ENCODE data around the gene E2F1. TPM values are rescaled to one million over a fixed set of nuclear protein-coding genes. Genes with fewer than 3 reads are reported as not detected.

The E2F1 gene
- total RNA-seq (13.3 TPM), polyA plus RNA-seq (3.3 TPM)
- long read RNA-seq, donor 1: 0 reads
- long read RNA-seq, donor 2, transcript E2F1-201 (7 exons, 2,503 nt): major isoform, 5 of 13 reads
- long read RNA-seq, donor 2, partial matches to known transcripts: 8 of 13 reads
- long read RNA-seq, donor 2, other reads (novel, unspliced or antisense): 0 of 13 reads
- long read RNA-seq, donor 3, transcript E2F1-201 (7 exons, 2,503 nt): major isoform, 6 of 6 reads
- long read RNA-seq, donor 3, partial matches to known transcripts: 0 of 6 reads
- long read RNA-seq, donor 3, other reads (novel, unspliced or antisense): 0 of 6 reads
- long read RNA-seq, donor 4, partial matches to known transcripts: 0 of 2 reads
- long read RNA-seq, donor 4, other reads (novel, unspliced or antisense): 0 of 2 reads
- long read RNA-seq, donor 5, transcript E2F1-201 (7 exons, 2,503 nt): major isoform, 8 of 8 reads
- long read RNA-seq, donor 5, partial matches to known transcripts: 0 of 8 reads
- long read RNA-seq, donor 5, other reads (novel, unspliced or antisense): 0 of 8 reads
- long read RNA-seq, donor 6, partial matches to known transcripts: 0 of 4 reads
- long read RNA-seq, donor 6, other reads (novel, unspliced or antisense): 0 of 4 reads
- long read RNA-seq, donor 7, partial matches to known transcripts: 0 of 4 reads
- long read RNA-seq, donor 7, other reads (novel, unspliced or antisense): 0 of 4 reads
- long read RNA-seq, donor 8, partial matches to known transcripts: 0 of 4 reads
- long read RNA-seq, donor 8, other reads (novel, unspliced or antisense): 0 of 4 reads
- long read RNA-seq, donor 9, partial matches to known transcripts: 6 of 7 reads
- long read RNA-seq, donor 9, other reads (novel, unspliced or antisense): 0 of 7 reads
- long read RNA-seq, donor 10, partial matches to known transcripts: 0 of 1 reads
- long read RNA-seq, donor 10, other reads (novel, unspliced or antisense): 0 of 1 reads

- Histone ChIP-seq H3K4me1 (ENCODE audit: control insufficient read depth in 2 of 2, insufficient read depth in 2 of 2, low read length in 2 of 2) (peaks cover 20 to 65% of the 10 kb centered on the region in 2 donors), H3K9me3 (ENCODE audit: control insufficient read depth in 2 of 2, insufficient read depth in 1 of 2, low read length in 1 of 2) (peaks cover 0 to 3% of the 10 kb centered on the region in 2 donors), H3K27me3 (ENCODE audit: control insufficient read depth in 2 of 2, insufficient read depth in 1 of 2, low read length in 1 of 2) (no peaks in the 10 kb centered on the region), H3K36me3 (ENCODE audit: control insufficient read depth in 2 of 2, insufficient read depth in 2 of 2, low read length in 1 of 2) (peaks cover 0 to 2% of the 10 kb centered on the region in 2 donors), H3K4me3 (ENCODE audit: low read length in 2 of 2) (peak within 1 kb of the TSS; percentile 62 to 68), H3K27ac (ENCODE audit: low read depth in 1 of 2, low read length in 1 of 2) (peak within 1 kb of the TSS in 1 of 2 donors; percentile 44)
- peak in 7 of 9 donors; percentile 62 to 94 (median 87) for DNase-seq (ENCODE audit: low read depth in 6 of 9, low spot score in 9 of 9)
- 2% methylated on average over 101 of the region's 101 CpGs for WGBS
Measured at GRCh38 chr20:33686100-33686983, at the start of gene E2F1. Gene E2F1 (minus strand): TSS chr20:33686385. CDS start chr20:33686264, 121 bp downstream.

- H3K9me3 ChIP-seq (ENCODE audit: control insufficient read depth in 2 of 2, insufficient read depth in 1 of 2, low read length in 1 of 2): peaks cover 4 to 22% of the 10 kb centered on the region in 2 donors
- H3K36me3 ChIP-seq (ENCODE audit: control insufficient read depth in 2 of 2, insufficient read depth in 2 of 2, low read length in 1 of 2): no peaks in the 10 kb centered on the region
- no peaks in the 10 kb centered on the region for H3K27me3 ChIP-seq (ENCODE audit: control insufficient read depth in 2 of 2, insufficient read depth in 1 of 2, low read length in 1 of 2)
- no peak overlapping the region for H3K4me3 ChIP-seq (ENCODE audit: low read length in 2 of 2)
- peak overlapping the region; percentile 54 to 56 for H3K27ac ChIP-seq (ENCODE audit: low read depth in 1 of 2, low read length in 1 of 2)
- DNase-seq (ENCODE audit: low read depth in 6 of 9, low spot score in 9 of 9): peak in 1 of 9 donors; percentile 35
- peaks cover 3 to 28% of the 10 kb centered on the region in 2 donors for H3K4me1 ChIP-seq (ENCODE audit: control insufficient read depth in 2 of 2, insufficient read depth in 2 of 2, low read length in 2 of 2)
- WGBS: 66% methylated on average over 6 of the region's 6 CpGs
Measured at GRCh38 chr20:33733654-33734576, 47.7 kb upstream of the E2F1 start.

- Histone ChIP-seq H3K4me3 (ENCODE audit: low read length in 2 of 2) (peak overlapping the region; percentile 61 to 63), H3K9me3 (ENCODE audit: control insufficient read depth in 2 of 2, insufficient read depth in 1 of 2, low read length in 1 of 2) (peaks cover 4 to 16% of the 10 kb centered on the region in 2 donors), H3K4me1 (ENCODE audit: control insufficient read depth in 2 of 2, insufficient read depth in 2 of 2, low read length in 2 of 2) (peaks cover 3 to 28% of the 10 kb centered on the region in 2 donors), H3K27ac (ENCODE audit: low read depth in 1 of 2, low read length in 1 of 2) (peak overlapping the region; percentile 94 to 96), H3K27me3 (ENCODE audit: control insufficient read depth in 2 of 2, insufficient read depth in 1 of 2, low read length in 1 of 2) (no peaks in the 10 kb centered on the region), H3K36me3 (ENCODE audit: control insufficient read depth in 2 of 2, insufficient read depth in 2 of 2, low read length in 1 of 2) (no peaks in the 10 kb centered on the region)
- peak in 7 of 9 donors; percentile 24 to 86 (median 62) for DNase-seq (ENCODE audit: low read depth in 6 of 9, low spot score in 9 of 9)
- WGBS: 2% methylated on average over 68 of the region's 68 CpGs
Measured at GRCh38 chr20:33732166-33732970, 46.2 kb upstream of the E2F1 start.

- Histone ChIP-seq H3K27me3 (ENCODE audit: control insufficient read depth in 2 of 2, insufficient read depth in 1 of 2, low read length in 1 of 2) (no peaks in the 10 kb centered on the region), H3K9me3 (ENCODE audit: control insufficient read depth in 2 of 2, insufficient read depth in 1 of 2, low read length in 1 of 2) (peaks cover 1 to 10% of the 10 kb centered on the region in 2 donors), H3K4me3 (ENCODE audit: low read length in 2 of 2) (peak within 1 kb of the TSS; percentile 61 to 63), H3K36me3 (ENCODE audit: control insufficient read depth in 2 of 2, insufficient read depth in 2 of 2, low read length in 1 of 2) (no peaks in the 10 kb centered on the region), H3K27ac (ENCODE audit: low read depth in 1 of 2, low read length in 1 of 2) (peak within 1 kb of the TSS; percentile 94 to 96), H3K4me1 (ENCODE audit: control insufficient read depth in 2 of 2, insufficient read depth in 2 of 2, low read length in 2 of 2) (peaks cover 3 to 28% of the 10 kb centered on the region in 2 donors)
- 2% methylated on average over 57 of the region's 57 CpGs for WGBS
- DNase-seq (ENCODE audit: low read depth in 6 of 9, low spot score in 9 of 9): peak in 7 of 9 donors; percentile 67 to 95 (median 85)
Measured at GRCh38 chr20:33731693-33732165, 45.5 kb upstream of the E2F1 start, which contains the start of gene ZNF341. Gene ZNF341 (plus strand): TSS chr20:33731996. CDS start chr20:33732022, 26 bp downstream.

GRCh38 chr20:33730946-33731692, 44.9 kb upstream of the E2F1 start:
- Histone ChIP-seq H3K27ac (ENCODE audit: low read depth in 1 of 2, low read length in 1 of 2) (peak overlapping the region; percentile 87 to 96), H3K36me3 (ENCODE audit: control insufficient read depth in 2 of 2, insufficient read depth in 2 of 2, low read length in 1 of 2) (no peaks in the 10 kb centered on the region), H3K27me3 (ENCODE audit: control insufficient read depth in 2 of 2, insufficient read depth in 1 of 2, low read length in 1 of 2) (no peaks in the 10 kb centered on the region), H3K4me1 (ENCODE audit: control insufficient read depth in 2 of 2, insufficient read depth in 2 of 2, low read length in 2 of 2) (peaks cover 3 to 28% of the 10 kb centered on the region in 2 donors), H3K9me3 (ENCODE audit: control insufficient read depth in 2 of 2, insufficient read depth in 1 of 2, low read length in 1 of 2) (peaks cover 0 to 4% of the 10 kb centered on the region in 2 donors), H3K4me3 (ENCODE audit: low read length in 2 of 2) (peak overlapping the region; percentile 54 to 63)
- no peak for DNase-seq (ENCODE audit: low read depth in 6 of 9, low spot score in 9 of 9)
- WGBS: 82% methylated on average over 18 of the region's 18 CpGs

- Histone ChIP-seq H3K27ac (ENCODE audit: low read depth in 1 of 2, low read length in 1 of 2) (no peak overlapping the region), H3K9me3 (ENCODE audit: control insufficient read depth in 2 of 2, insufficient read depth in 1 of 2, low read length in 1 of 2) (no peaks in the 10 kb centered on the region), H3K4me1 (ENCODE audit: control insufficient read depth in 2 of 2, insufficient read depth in 2 of 2, low read length in 2 of 2) (peaks cover under 1 to 24% of the 10 kb centered on the region in 2 donors), H3K4me3 (ENCODE audit: low read length in 2 of 2) (no peak overlapping the region), H3K36me3 (ENCODE audit: control insufficient read depth in 2 of 2, insufficient read depth in 2 of 2, low read length in 1 of 2) (no peaks in the 10 kb centered on the region), H3K27me3 (ENCODE audit: control insufficient read depth in 2 of 2, insufficient read depth in 1 of 2, low read length in 1 of 2) (no peaks in the 10 kb centered on the region)
- DNase-seq (ENCODE audit: low read depth in 6 of 9, low spot score in 9 of 9): no peak
- WGBS: 94% methylated on average over 4 of the region's 4 CpGs
Measured at GRCh38 chr20:33729101-33729500, 42.9 kb upstream of the E2F1 start.

GRCh38 chr20:33728463-33728862, 42.3 kb upstream of the E2F1 start:
- no peaks in the 10 kb centered on the region for H3K36me3 ChIP-seq (ENCODE audit: control insufficient read depth in 2 of 2, insufficient read depth in 2 of 2, low read length in 1 of 2)
- no peaks in the 10 kb centered on the region for H3K27me3 ChIP-seq (ENCODE audit: control insufficient read depth in 2 of 2, insufficient read depth in 1 of 2, low read length in 1 of 2)
- H3K4me3 ChIP-seq (ENCODE audit: low read length in 2 of 2): no peak overlapping the region
- WGBS: 98% methylated on average over 2 of the region's 2 CpGs
- no peak overlapping the region for H3K27ac ChIP-seq (ENCODE audit: low read depth in 1 of 2, low read length in 1 of 2)
- H3K4me1 ChIP-seq (ENCODE audit: control insufficient read depth in 2 of 2, insufficient read depth in 2 of 2, low read length in 2 of 2): peaks cover 0 to 17% of the 10 kb centered on the region in 2 donors
- no peak for DNase-seq (ENCODE audit: low read depth in 6 of 9, low spot score in 9 of 9)
- no peaks in the 10 kb centered on the region for H3K9me3 ChIP-seq (ENCODE audit: control insufficient read depth in 2 of 2, insufficient read depth in 1 of 2, low read length in 1 of 2)

Measured in thymus (tissue), 14 donors.